Measurements from ENCODE around the gene C3orf18. TPM values are rescaled to one million over a fixed set of nuclear protein-coding genes. Genes with fewer than 3 reads are reported as not detected.
A peak's percentile ranks its signal among the peaks of the same experiment; 100 is the strongest.

Gene C3orf18
- total RNA-seq, 2 experiments from 2014 or later = 3.9 to 5.2 TPM

- DNase-seq = no peak
- Histone ChIP-seq H3K36me3 (ENCODE audit: insufficient read depth, low read length) (no peaks in the 10 kb centered on the region), H3K27ac (ENCODE audit: low read depth in 1 of 2, low read length in 2 of 2) (no peak overlapping the region), H3K4me3 (ENCODE audit: low read length) (no peak overlapping the region), H3K27me3 (ENCODE audit: control insufficient read depth in 1 of 2, insufficient read depth in 2 of 2, low read length in 2 of 2) (peaks cover 0 to 2% of the 10 kb centered on the region in 2 experiments), H3K9me3 (ENCODE audit: control insufficient read depth in 1 of 2, insufficient read depth in 1 of 2, low read length in 2 of 2) (peaks cover 0 to 4% of the 10 kb centered on the region in 2 experiments), H3K4me1 (ENCODE audit: insufficient read depth, low read length) (peaks cover 5% of the 10 kb centered on the region)
- no peaks in the 10 kb centered on the region for H3K36me3 Mint-ChIP-seq (ENCODE audit: low read depth)
- ChIA-PET POLR2A (no interaction called here), CTCF (no interaction called here)
- no peak overlapping the region for H3K4me3 Mint-ChIP-seq
- H3K27me3 Mint-ChIP-seq = peaks cover 6% of the 10 kb centered on the region
- no peak overlapping the region for H3K27ac Mint-ChIP-seq
- no peaks in the 10 kb centered on the region for H3K9me3 Mint-ChIP-seq
- H3K4me1 Mint-ChIP-seq (ENCODE audit: low read depth) = no peaks in the 10 kb centered on the region
- ATAC-seq (ENCODE audit: poor library complexity) = no peak
- intact Hi-C loops (cut with DNase I, micrococcal nuclease) = loop anchor here in 1 of 2 experiments (10.0 kb wide), 1 partner anchor 271 kb away; the partner anchor contains the start of gene LSMEM2
- TF ChIP-seq CTCF (IDR thresholded peaks at IDR 0.05) = no peak
Observed at GRCh38 chr3:50545781-50546180, 21.8 kb downstream of the C3orf18 start.

- Mint-ChIP-seq H3K4me1 (ENCODE audit: low read depth) (no peaks in the 10 kb centered on the region), H3K4me3 (no peak overlapping the region), H3K36me3 (ENCODE audit: low read depth) (no peaks in the 10 kb centered on the region), H3K9me3 (no peaks in the 10 kb centered on the region), H3K27me3 (peaks cover 13% of the 10 kb centered on the region), H3K27ac (no peak overlapping the region)
- DNase-seq (peak; percentile 29 to 79 (median 50)), ATAC-seq (ENCODE audit: poor library complexity) (peak; percentile 74)
- no peak overlapping the region for H3K27ac ChIP-seq (ENCODE audit: low read depth in 1 of 2, low read length in 2 of 2)
- H3K9me3 ChIP-seq (ENCODE audit: control insufficient read depth in 1 of 2, insufficient read depth in 1 of 2, low read length in 2 of 2) = peaks cover 0 to 4% of the 10 kb centered on the region in 2 experiments
- ChIA-PET CTCF (interaction anchor here (0.5 to 1.7 kb wide), 16 partner anchors 19 to 195 kb away, joined by 3 to 20 read pairs (median 4); partner anchors contain the start of genes C3orf18, CYB561D2, HEMK1 and MAPKAPK3), POLR2A (interaction anchor here (1.4 to 2.0 kb wide), 4 partner anchors 27 to 204 kb away, joined by 4 to 6 read pairs (median 4); partner anchors contain the start of genes CYB561D2, HEMK1 and NPRL2)
- no peaks in the 10 kb centered on the region for H3K36me3 ChIP-seq (ENCODE audit: insufficient read depth, low read length)
- H3K27me3 ChIP-seq (ENCODE audit: control insufficient read depth in 1 of 2, insufficient read depth in 2 of 2, low read length in 2 of 2) = peaks cover 0 to 4% of the 10 kb centered on the region in 2 experiments
- TF ChIP-seq CTCF (IDR thresholded peaks at IDR 0.05) = peak; percentile 90
- no peaks in the 10 kb centered on the region for H3K4me1 ChIP-seq (ENCODE audit: insufficient read depth, low read length)
- intact Hi-C loops (cut with DNase I, micrococcal nuclease) = loop anchor here (1.0 to 10.0 kb wide), 4 partner anchors 106 to 268 kb away; partner anchors contain the start of gene LSMEM2 (in 1 of the 2)
- no peak overlapping the region for H3K4me3 ChIP-seq (ENCODE audit: low read length)
Observed at GRCh38 chr3:50542177-50543034, 25.1 kb downstream of the C3orf18 start.

GRCh38 chr3:50539356-50540286, 27.9 kb downstream of the C3orf18 start:
- Mint-ChIP-seq H3K27me3 (peaks cover 14% of the 10 kb centered on the region), H3K4me3 (no peak overlapping the region), H3K36me3 (ENCODE audit: low read depth) (no peaks in the 10 kb centered on the region), H3K9me3 (no peaks in the 10 kb centered on the region), H3K4me1 (ENCODE audit: low read depth) (no peaks in the 10 kb centered on the region), H3K27ac (no peak overlapping the region)
- H3K27ac ChIP-seq (ENCODE audit: low read depth in 1 of 2, low read length in 2 of 2) = no peak overlapping the region
- H3K4me3 ChIP-seq (ENCODE audit: low read length) = no peak overlapping the region
- TF ChIP-seq CTCF (IDR thresholded peaks at IDR 0.05) = no peak
- DNase-seq (no peak), ATAC-seq (ENCODE audit: poor library complexity) (no peak)
- POLR2A ChIA-PET = no interaction called here
- CTCF ChIA-PET = no interaction called here
- H3K9me3 ChIP-seq (ENCODE audit: control insufficient read depth in 1 of 2, insufficient read depth in 1 of 2, low read length in 2 of 2) = no peaks in the 10 kb centered on the region
- intact Hi-C loops (cut with DNase I, micrococcal nuclease) = loop anchor here in 1 of 2 experiments (5.0 to 10.0 kb wide), 2 partner anchors 172 to 265 kb away; partner anchors contain the start of gene LSMEM2
- no peaks in the 10 kb centered on the region for H3K4me1 ChIP-seq (ENCODE audit: insufficient read depth, low read length)
- peaks cover 0 to 4% of the 10 kb centered on the region in 2 experiments for H3K27me3 ChIP-seq (ENCODE audit: control insufficient read depth in 1 of 2, insufficient read depth in 2 of 2, low read length in 2 of 2)
- no peaks in the 10 kb centered on the region for H3K36me3 ChIP-seq (ENCODE audit: insufficient read depth, low read length)

Data from CD4-positive, alpha-beta T cell (primary cell).